Right renal cortex interstitium (tissue), 3 donors: ENCODE results near the gene ICA1. TPM values are rescaled to one million over a fixed set of nuclear protein-coding genes. Genes with fewer than 3 reads are reported as not detected.

Experiments
- DNase-seq, 3 donors: peaks; one replicate each; pipeline ENCODE4 v3.0.0-alpha.2; 2013; ENCODE audit warnings: low read depth in 3 of 3, low spot score in 2 of 3
- polyA plus RNA-seq, 3 donors: library from polyadenylated mRNA; unstranded; fragments of 120-200 nt; gene quantifications; one replicate each; pipeline ENCODE4 v1.2.1, GENCODE V29; 2013; ENCODE audit not compliant: insufficient read length in 3 of 3

Gene ICA1
- polyA plus RNA-seq, 3 donors: 19.7 to 24.1 (median 22.7) TPM

DNA sequence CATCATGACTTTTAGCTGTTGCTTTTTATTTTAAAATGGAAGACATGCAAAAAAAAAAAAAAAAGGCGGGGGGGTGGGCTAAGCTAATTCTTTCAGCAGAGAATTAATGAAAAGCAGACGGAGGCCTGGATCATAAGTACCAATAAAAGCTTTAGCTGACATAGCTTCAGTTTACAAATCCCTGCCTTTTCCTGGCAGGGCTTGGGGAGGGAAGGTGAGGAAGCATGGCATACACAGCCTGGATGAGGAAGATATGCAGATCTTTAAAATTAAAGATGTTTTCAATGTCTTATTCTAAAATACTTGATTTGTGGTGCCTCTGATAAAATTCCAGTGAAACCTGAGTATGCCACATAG, 57.0 kb downstream of the ICA1 start:
- no peak for DNase-seq

DNA sequence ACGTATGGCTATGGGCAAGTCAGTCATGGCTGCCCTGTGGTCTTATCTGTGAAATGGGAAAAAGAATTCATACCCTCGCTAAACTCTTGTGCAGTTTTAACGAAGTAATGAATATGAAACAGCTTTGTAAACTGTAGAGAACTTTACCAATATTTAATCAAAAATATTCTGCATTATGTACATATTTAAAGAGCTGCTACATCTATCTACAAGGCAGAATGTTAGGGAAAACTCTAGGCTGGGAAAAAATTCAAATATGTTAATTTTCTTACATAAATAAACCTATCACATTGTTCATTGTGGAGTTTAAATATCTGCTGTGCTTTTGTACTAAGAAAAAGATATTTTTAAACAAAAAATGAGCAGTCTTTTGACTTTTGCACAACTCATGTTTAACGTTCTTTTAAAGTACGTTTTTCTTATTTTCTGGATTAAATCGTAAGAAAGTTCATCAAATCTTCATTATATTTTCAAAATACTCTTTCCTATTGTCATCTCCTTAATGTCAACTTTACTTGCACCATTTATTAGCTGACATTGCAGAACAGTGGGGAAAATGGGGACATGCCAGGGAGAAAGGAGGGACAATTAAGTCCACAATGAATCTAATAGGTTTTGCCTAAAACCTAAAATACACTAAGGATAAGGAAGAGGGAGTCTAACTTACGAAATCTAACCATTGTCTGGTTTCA, 57.5 kb downstream of the ICA1 start:
- no peak for DNase-seq

GRCh38 chr7:8201846-8202441, 60.0 kb downstream of the ICA1 start:
- no peak for DNase-seq

GRCh38 chr7:8200717-8201116, 61.2 kb downstream of the ICA1 start:
- no peak for DNase-seq

DNA sequence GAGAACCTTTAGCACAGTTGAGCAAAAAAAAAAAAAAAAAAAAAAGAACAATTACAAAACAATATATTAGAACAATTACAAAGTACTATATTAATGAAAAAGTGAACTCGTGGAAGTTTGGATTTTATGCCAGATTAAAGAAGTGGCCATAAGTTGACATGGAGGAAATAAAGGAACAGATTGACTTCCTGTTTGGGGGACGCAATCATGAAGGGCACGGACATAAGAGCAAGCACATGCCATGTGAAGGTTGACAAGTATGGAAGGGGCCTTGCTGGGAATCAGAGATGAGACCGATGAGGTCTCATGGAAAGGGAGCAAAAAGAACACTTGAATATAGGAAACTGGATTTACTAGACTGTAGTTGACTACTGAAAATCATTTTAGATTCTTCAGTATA, 61.7 kb downstream of the ICA1 start:
- no peak for DNase-seq

DNA sequence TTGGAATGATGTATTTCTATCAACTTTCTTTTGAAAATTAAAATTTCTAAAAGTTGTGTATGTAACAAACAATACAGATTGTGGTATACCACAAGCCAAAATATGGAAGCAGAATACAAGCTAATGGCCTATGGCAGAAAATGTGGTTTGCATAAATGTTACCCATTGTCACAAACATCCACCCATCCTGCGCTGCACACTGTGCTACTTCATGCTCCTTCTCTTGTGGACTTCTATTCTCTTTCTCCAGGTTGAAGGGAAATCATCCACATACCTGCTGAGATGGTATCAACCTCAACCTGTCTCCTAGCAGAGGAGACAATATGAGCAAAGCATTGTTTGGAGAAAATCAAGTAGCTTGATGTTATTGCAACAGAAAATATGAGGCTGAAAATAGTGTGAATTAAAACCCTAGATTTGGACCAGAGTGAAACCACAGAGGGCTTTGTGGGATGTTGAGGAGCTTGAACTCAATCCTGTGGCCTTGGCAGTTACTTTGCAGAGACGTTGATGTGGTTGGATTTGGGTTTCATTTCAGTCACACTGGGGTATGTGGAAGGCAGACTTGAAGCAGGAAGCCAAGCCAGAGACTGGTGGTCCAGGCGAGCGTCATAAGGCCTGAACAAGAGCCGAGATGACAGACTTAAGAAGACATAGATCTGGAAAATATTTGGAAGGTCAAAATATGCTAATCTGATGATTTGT, 63.8 kb downstream of the ICA1 start:
- DNase-seq: no peak

GRCh38 chr7:8192897-8193296, 69.1 kb downstream of the ICA1 start:
- no peak for DNase-seq

DNA sequence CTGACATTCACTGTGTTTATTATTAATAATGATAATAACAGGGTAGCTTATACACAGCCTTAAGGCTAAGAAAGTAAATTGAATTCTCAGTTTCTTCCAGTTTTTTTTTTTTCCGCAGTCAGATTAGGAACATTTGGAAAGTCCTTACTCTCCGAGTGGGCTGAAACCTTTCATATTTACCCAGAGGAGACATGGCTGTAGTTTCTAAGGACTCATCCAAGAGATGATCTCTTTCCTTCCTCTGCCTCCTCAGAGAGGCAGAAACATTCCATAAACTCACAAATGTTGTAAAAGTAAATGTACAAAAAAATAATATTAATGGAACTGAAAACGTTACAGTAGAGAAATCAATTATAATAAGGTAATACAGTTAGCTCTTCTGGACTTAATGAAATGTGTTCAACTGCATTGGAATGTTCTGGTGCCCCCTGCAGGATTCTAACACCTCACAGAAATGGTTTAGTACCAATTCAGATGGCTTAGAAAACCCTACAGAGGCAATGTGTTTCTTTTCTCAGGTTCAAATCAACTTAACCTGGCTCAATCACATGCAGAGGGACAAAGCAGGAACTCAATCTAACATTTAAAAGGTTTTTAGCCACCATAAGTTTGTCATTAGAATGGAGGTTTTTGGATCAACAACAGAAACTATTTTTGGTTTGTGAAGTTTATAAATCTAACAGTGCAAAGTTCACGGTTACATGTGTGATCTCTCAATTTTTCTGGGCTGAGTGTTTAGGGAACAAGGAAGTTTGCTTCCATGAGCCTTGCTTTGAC, 71.7 kb downstream of the ICA1 start:
- DNase-seq: peak; percentile 43 to 64 (median 64)

DNA sequence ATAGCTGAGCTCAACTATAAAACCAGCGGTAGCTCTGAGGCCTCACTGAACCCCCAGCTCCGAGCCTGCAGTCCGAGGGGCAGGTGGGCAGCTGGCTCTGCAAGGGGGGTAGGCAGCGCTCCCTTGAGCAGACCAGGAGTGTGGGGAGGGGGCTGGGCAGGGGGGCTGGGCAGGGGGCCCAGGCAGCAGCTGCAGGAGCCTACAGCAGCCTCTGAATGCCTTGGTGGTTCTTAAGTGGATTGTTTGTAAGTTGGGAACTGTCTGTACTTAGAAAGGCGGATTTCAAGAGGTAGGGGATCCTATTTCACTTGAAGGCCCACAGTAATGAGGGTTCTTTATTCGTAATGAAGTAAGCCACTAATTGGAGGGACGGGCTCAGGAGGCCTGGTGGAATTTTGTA, 72.3 kb downstream of the ICA1 start:
- DNase-seq: no peak

DNA sequence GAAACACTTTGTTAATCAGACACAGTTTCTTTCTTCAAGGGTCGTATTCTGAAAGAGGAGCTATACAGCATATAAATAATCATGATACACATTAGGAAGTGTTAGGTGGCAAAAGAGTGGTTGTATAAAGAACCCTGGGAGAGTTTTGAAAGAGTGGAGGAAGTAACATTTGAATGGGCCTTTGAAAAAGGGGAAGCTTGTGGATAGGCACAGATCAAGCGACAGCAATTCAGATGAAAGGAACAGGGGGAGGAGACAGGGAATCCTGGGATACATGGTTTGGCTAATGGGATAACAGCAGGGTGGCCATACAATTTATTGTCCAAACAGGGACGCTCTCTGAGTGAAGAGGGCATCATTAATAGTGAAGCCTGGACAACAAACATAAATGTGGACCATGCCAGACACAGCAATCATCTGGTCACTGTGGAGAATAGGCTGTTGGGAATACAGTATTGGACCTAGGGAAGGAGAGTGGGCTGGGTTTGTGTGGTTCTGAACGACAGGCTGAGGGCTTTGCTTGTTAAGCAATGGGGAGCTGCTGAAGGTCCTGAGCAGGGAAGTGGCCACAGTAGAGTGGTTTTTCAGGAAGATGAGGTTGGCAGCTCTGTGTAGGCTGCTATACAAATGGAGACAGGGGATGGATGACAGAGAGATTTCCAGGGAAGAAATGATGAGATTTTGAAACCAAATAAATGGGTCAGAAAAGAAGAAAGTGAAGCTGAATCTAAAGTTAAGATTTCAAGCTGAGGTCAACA, 75.9 kb downstream of the ICA1 start:
- no peak for DNase-seq

GRCh38 chr7:8184221-8184620, 77.7 kb downstream of the ICA1 start:
- DNase-seq: no peak

GRCh38 chr7:8179486-8179885, 82.5 kb downstream of the ICA1 start:
- DNase-seq: no peak

DNA sequence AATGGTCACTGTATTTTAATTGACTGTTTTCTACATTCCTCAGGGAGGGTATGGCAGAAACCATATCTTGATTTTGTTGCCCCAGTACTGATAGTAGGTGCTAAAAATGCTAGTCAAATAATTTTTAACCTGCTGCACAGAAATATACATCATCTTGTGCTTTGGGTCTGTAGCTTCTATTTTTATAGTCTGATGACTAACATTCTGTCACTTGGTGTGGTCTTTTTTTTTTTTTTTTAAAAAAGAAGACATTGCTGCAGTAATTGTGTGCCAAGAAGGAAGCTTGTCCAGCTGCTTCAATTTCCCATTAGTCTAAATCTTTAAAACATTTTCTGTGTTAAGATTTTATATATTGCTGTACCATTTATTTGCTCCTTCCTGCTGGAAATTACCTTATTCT, 83.6 kb downstream of the ICA1 start:
- DNase-seq: no peak

- DNase-seq: no peak
These were observed 84.6 kb downstream of the ICA1 start for GRCh38 chr7:8177109-8177933.

GRCh38 chr7:8176370-8177081, 85.4 kb downstream of the ICA1 start:
- DNase-seq: no peak

DNA sequence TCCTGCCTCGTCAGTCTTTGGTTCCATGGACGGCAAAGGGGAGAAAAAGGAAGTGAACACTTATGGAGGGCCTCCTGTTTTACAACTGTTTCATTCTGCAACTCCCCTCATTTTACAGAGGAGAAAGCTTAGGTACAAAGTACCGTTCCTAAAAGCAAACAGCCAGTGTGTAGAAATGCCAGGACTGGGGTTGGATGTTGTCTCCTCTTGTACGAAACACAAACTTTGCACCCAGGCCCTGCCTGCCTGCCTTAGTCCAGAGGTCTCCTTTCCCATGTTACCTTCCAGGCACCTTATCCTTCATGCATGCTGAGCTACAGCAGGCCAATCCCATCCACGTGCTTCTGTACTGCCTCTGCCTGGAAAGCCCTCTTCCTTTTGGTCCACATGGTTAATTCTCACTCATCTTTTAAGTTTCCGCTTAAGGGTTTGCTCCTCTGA, 86.0 kb downstream of the ICA1 start:
- no peak for DNase-seq

DNA sequence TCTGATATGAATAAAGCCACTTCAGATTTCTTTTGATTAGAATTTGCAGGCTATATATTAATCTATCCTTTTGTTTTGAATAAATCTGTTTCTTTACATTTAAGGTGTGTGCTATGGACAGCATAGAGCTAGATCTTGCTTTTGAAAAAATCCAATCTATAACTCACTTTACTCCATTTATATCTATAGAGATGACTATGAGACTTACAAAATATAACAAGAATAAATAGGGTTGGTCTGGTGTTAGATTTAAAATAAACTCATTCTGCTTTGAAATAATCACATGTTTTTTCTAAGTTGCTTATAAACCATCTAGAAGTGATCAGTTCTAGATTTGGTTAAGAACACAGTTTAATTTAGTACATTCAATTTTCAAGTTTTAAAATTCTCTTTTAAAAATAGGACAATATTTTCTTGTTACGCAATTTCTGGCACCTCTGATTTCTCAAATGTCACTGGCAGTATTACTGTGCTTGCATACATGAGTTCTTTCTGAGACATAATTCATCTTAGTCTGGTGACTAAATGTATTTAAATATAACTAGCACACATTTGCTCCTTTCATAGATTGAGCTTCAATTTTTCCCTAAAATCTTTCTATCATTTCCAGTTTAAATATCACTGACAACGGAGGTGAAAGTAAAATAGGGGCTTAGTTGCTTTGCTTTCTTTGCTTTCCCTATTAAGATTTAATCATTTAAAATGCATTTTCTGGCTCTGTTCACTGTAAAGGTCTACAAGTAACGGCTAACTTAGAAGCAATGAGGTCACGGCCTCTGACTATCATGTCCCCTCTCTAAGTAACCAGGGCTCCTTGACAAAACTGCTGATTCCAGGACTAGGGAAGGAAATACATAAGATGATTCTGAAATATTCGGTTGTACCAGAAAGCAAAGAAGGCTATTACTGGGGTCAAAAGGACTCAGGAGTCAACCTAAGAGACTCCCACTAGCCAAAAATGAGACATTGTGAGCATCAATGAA, 89.3 kb downstream of the ICA1 start:
- DNase-seq: no peak

DNA sequence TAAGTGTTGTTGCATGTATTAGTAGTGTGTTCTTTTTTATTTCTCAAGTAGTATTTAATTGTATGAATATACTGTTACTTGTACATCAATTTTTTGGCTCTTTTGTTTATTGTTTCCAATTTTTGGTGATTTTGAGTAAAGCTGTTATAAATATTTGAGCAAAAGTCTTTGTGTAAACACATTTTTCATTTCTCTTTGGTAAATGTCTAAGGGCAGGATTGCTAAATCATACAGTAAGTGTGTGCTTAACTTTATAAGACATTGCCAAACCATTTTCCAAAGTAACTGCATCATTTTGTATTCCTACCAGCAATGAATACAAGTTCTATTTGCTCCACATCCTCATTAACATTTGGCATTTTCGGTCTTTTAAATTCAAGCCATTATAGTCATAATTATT, 92.8 kb downstream of the ICA1 start:
- DNase-seq: no peak
